HEK293T (cell line): ENCODE data around the gene RTF2.

Source experiments
- CTCF ChIA-PET: fragments of 350-600 bp; formaldehyde crosslinking; extraction: SDS; loops from one replicate; lab custom pipeline; 2021; ENCODE audit warnings: antibody characterized with exemption, inconsistent platforms; lab: Yijun Ruan, JAX
- POLR2A ChIA-PET: fragments of 350-600 bp; formaldehyde crosslinking; extraction: SDS; loops from one replicate; lab custom pipeline; 2020; ENCODE audit warnings: antibody characterized with exemption, inconsistent platforms; lab: Yijun Ruan, JAX
- DNase-seq: peaks from one replicate; pipeline ENCODE4 v3.0.0; 2012; ENCODE audit warnings: mixed read lengths; ENCODE audit errors: extremely low spot score
- ARNT ChIP-seq: fragments of 450-650 bp; IDR thresholded peaks from 2 replicates; pipeline ENCODE4 v1.6.1; 2017; ENCODE audit warnings: mild to moderate bottlenecking
- BHLHE40 ChIP-seq: fragments of 450-650 bp; IDR thresholded peaks from 2 replicates; pipeline ENCODE4 v1.6.1; 2016; ENCODE audit warnings: mild to moderate bottlenecking, moderate library complexity, borderline replicate concordance
- CTBP1 ChIP-seq: fragments of 450-650 bp; IDR thresholded peaks from 2 replicates; pipeline ENCODE4 v1.6.1; 2016; ENCODE audit warnings: borderline replicate concordance
- ELF4 ChIP-seq: fragments of 450-650 bp; IDR thresholded peaks from 2 replicates; pipeline ENCODE4 v1.6.1; 2017; ENCODE audit warnings: antibody characterized with exemption
- FOXA1 ChIP-seq: fragments of 450-650 bp; IDR thresholded peaks from 2 replicates; pipeline ENCODE4 v1.6.1; 2016; ENCODE audit warnings: mild to moderate bottlenecking
- FOXK2 ChIP-seq: fragments of 450-650 bp; IDR thresholded peaks from 2 replicates; pipeline ENCODE4 v1.6.1; 2016; ENCODE audit warnings: mild to moderate bottlenecking
- FOXM1 ChIP-seq: fragments of 450-650 bp; IDR thresholded peaks from 2 replicates; pipeline ENCODE4 v1.6.1; 2017; ENCODE audit warnings: mild to moderate bottlenecking, borderline replicate concordance
- HDGF ChIP-seq: fragments of 450-650 bp; IDR thresholded peaks from 2 replicates; pipeline ENCODE4 v1.6.1; 2017; ENCODE audit warnings: antibody characterized with exemption, borderline replicate concordance
- L3MBTL2 ChIP-seq: fragments of 450-650 bp; conservative IDR thresholded peaks from 2 replicates; pipeline ENCODE4 v1.6.1; 2016; ENCODE audit warnings: mild to moderate bottlenecking
- LEF1 ChIP-seq: fragments of 450-650 bp; IDR thresholded peaks from 2 replicates; pipeline ENCODE4 v1.6.1; 2017; ENCODE audit warnings: mild to moderate bottlenecking, borderline replicate concordance
- NFRKB ChIP-seq: fragments of 450-650 bp; IDR thresholded peaks from 2 replicates; pipeline ENCODE4 v1.6.1; 2016; ENCODE audit warnings: mild to moderate bottlenecking, moderate library complexity
- PKNOX1 ChIP-seq: fragments of 450-650 bp; IDR thresholded peaks from 2 replicates; pipeline ENCODE4 v1.6.1; 2016
- SP1 ChIP-seq: fragments of 450-650 bp; IDR thresholded peaks from 2 replicates; pipeline ENCODE4 v1.6.1; 2017
- SUZ12 ChIP-seq: fragments of 450-650 bp; IDR thresholded peaks from 2 replicates; pipeline ENCODE4 v1.6.1; 2016; ENCODE audit warnings: mild to moderate bottlenecking
- TARDBP ChIP-seq: fragments of 450-650 bp; IDR thresholded peaks from 2 replicates; pipeline ENCODE4 v1.6.1; 2016
- ZNF384 ChIP-seq: fragments of 450-650 bp; IDR thresholded peaks from 2 replicates; pipeline ENCODE4 v1.6.1; 2016

Gene RTF2

GRCh38 chr20:56566621-56567020 is 98.2 kb downstream of the RTF2 start:
- peak; percentile 17 for DNase-seq
- ChIA-PET POLR2A (no interaction called here), CTCF (interaction anchor here (0.7 kb wide), 1 partner anchor 16 kb away, joined by 3 read pairs; no protein-coding TSS in a partner anchor)
- TF ChIP-seq ELF4 (no peak), TARDBP (no peak), ARNT (no peak), HDGF (no peak), L3MBTL2 (no peak), LEF1 (no peak), CTBP1 (no peak), NFRKB (no peak), SP1 (no peak), SUZ12 (no peak), ZNF384 (no peak), BHLHE40 (no peak), FOXK2 (no peak), FOXM1 (no peak), PKNOX1 (no peak), FOXA1 (no peak)
